ENCODE results near the gene MAZ.

GRCh38 chr16:29777576-29778350 lies 28.6 kb upstream of the MAZ start, which contains the start of gene ZG16:
- TF ChIP-seq POLR2AphosphoS5 (IDR thresholded peaks at IDR 0.05) = no peak
- TF ChIP-seq EP300 (IDR thresholded peaks at IDR 0.05) = no peak
- no peak for TF ChIP-seq CTCF (IDR thresholded peaks at IDR 0.05)
- TF ChIP-seq POLR2A (IDR thresholded peaks at IDR 0.05) = no peak
